ENCODE measurements around the gene UBR4. TPM values are rescaled to one million over a fixed set of nuclear protein-coding genes. Genes with fewer than 3 reads are reported as not detected.

Gene UBR4
- total and polyA plus RNA-seq, 2 of the 8 experiments (the other 6 are each of a cell fraction or from before 2014, with no cell fraction given), result 139 to 152 TPM

GRCh38 chr1:19037659-19038058 is 172.4 kb downstream of the UBR4 start:
- Histone ChIP-seq H3K27ac (ENCODE audit: low read depth, low read length) (no peak overlapping the region), H2BK20ac (ENCODE audit: low read length) (no peak overlapping the region), H4K20me1 (replicated peaks in 1 of 2; ENCODE audit: control insufficient read depth in 1 of 2, insufficient read depth in 2 of 2, low read length in 2 of 2) (no peaks in the 10 kb centered on the region), H3K56ac (replicated peaks; ENCODE audit: insufficient read length, low read depth, low read length) (no peak overlapping the region), H3K79me1 (ENCODE audit: low read depth, low read length) (no peaks in the 10 kb centered on the region), H3K4me3 (ENCODE audit: extremely low read depth in 1 of 4, insufficient read depth in 2 of 4, low read depth in 3 of 4, low read length in 4 of 4) (no peak overlapping the region), H2BK5ac (ENCODE audit: low read depth, low read length) (no peak overlapping the region), H3K27me3 (replicated peaks in 1 of 4; ENCODE audit: control insufficient read depth in 3 of 4, extremely low read depth in 1 of 4, insufficient read depth in 3 of 4, low read length in 3 of 4) (0 out of 7 replicates have a peak, but pooled peaks cover 0 to 2% (median 0%) of the 10 kb centered on the region in 4 experiments), H3K4me2 (ENCODE audit: insufficient read depth in 1 of 2, low read depth in 2 of 2, low read length in 2 of 2) (no peak overlapping the region), H4K5ac (ENCODE audit: insufficient read length, low read depth, low read length) (no peak overlapping the region), H3K14ac (ENCODE audit: insufficient read length) (no peak overlapping the region), H3K23me2 (ENCODE audit: low read depth, low read length) (no peaks in the 10 kb centered on the region), H3K4ac (replicated peaks; ENCODE audit: insufficient read length, low read depth, low read length) (no peak overlapping the region), H3K36me3 (ENCODE audit: control insufficient read depth in 2 of 4, insufficient read depth in 4 of 4, low read length in 3 of 4) (no peaks in the 10 kb centered on the region), H4K8ac (ENCODE audit: extremely low read depth, insufficient read depth, low read length) (no peak overlapping the region), H3K18ac (ENCODE audit: extremely low read depth, low read length) (no peak overlapping the region), H3K9me3 (ENCODE audit: insufficient read depth in 2 of 2, low read depth in 1 of 2, low read length in 1 of 2) (no peaks in the 10 kb centered on the region), H2BK12ac (ENCODE audit: low read depth, low read length) (no peak overlapping the region), H2AK5ac (ENCODE audit: low read depth, low read length) (no peak overlapping the region), H3K79me2 (ENCODE audit: control insufficient read depth in 1 of 2, insufficient read depth in 2 of 2, low read length in 2 of 2) (no peaks in the 10 kb centered on the region), H3K4me1 (replicated peaks in 1 of 4; ENCODE audit: control insufficient read depth in 3 of 4, insufficient read depth in 4 of 4, low read length in 3 of 4) (no peaks in the 10 kb centered on the region; a peak in 1 of 7 replicates), H2BK15ac (ENCODE audit: low read length) (no peak overlapping the region), H4K91ac (replicated peaks; ENCODE audit: insufficient read length, low read length) (no peak overlapping the region), H2BK120ac (replicated peaks; ENCODE audit: low read depth, low read length) (no peak overlapping the region), H2AFZ (ENCODE audit: low read length) (no peak overlapping the region), H3K23ac (ENCODE audit: insufficient read length) (no peak overlapping the region), H3K9ac (replicated peaks in 1 of 4; ENCODE audit: extremely low read depth in 1 of 4, low read depth in 3 of 4, low read length in 3 of 4) (no peak overlapping the region)
- no peak for TF ChIP-seq NRF1 (IDR thresholded peaks at IDR 0.05; ENCODE audit: low read depth, low read length)
- no peak for TF ChIP-seq CBX8 (IDR thresholded peaks at IDR 0.05; ENCODE audit: borderline replicate concordance, low read depth, low read length)
- no peak for TF ChIP-seq SIX5 (IDR thresholded peaks at IDR 0.05; ENCODE audit: low read depth, low read length)
- TF ChIP-seq HDAC6 (IDR thresholded peaks at IDR 0.05; ENCODE audit: low read depth, low read length), result no peak
- no peak for FAIRE-seq
- DNase-seq (ENCODE audit: low read depth in 1 of 2, low spot score in 2 of 2), result no peak
- POLR2A ChIA-PET (ENCODE audit: partially characterized antibody), result interaction anchor here (0.8 kb wide), 1 partner anchor 16 kb away, joined by 3 read pairs; no protein-coding TSS in a partner anchor
- CTCF ChIA-PET (ENCODE audit: partially characterized antibody), result interaction anchor here (1.0 to 2.5 kb wide), 3 partner anchors 8 to 125 kb away, joined by 3 to 6 read pairs (median 3); no protein-coding TSS in a partner anchor
- WGBS, 2 experiments (ENCODE audit: extremely low coverage in 1 of 2, insufficient coverage in 1 of 2, insufficient read length in 1 of 2, insufficient replicate concordance in 2 of 2, low coverage in 1 of 2, low lambda C conversion rate in 2 of 2, missing lambda C conversion rate in 1 of 2), result 86% methylated on average over 4 of the region's 4 CpGs; no CpG with 5 or more reads in 1 of the 2 experiments
